GM19324 (cell line): ENCODE measurements around the gene GATA2.

Experiments
- ATAC-seq: cut with Tn5 transposase; IDR thresholded peaks from one replicate; pipeline ENCODE4 v1.9.1; 2021; ENCODE audit warnings: mild to moderate bottlenecking, moderate library complexity; ENCODE audit not compliant: unreplicated experiment, low FRiP score

Gene GATA2

DNA sequence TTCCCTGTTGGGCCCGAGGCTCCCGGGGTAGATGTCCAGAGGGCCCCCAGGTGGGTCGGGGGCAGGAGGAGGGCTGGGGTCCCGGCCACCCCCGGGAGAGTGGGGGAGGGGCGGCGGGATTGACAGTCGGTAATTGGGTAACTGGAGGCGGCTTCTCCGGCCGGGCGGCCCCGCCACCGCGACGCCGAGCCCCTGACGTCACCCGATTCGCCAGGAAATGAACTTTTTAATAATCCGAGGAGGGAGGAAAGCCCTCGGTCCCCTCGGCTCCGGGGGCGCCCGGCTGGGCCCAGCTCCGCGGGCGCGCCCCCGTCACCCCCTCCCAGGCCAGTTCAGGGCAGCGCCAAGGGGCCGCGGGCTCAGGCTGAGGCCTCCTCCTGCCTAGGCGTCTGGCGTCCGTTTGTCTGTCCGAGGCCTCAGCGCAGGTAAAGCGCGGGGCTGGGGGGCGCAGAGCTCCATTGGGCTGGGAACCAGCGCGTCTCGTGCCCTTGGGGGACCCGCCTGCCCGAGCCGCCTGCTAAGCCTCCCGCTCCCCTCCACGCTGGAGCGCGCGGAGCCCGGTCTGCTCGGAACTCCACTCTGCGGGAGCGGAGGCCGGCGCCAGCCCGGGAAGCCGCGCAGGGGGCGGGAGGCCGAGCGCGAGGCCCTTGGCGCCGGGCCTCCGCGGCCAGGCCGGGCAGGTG lies 3.9 kb downstream of the GATA2 start:
- ATAC-seq, result no peak

DNA sequence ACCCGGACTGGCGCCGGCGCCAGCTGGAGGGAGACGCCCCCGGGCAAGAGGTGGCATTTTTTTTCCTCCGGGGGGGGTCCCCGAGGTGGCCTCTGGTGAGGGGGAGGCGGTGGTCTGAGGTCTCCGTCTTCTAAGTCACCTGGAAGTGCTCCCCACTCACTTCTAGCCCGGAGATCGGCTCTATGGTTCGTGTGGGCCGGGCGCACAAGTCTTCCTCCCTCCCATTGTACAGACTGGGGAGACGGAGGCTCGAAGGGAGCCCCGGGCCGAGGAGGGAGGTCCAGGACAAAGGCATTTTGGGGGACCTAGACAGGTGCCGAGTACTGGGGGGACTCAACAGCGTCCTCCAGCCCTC lies 4.4 kb downstream of the GATA2 start:
- ATAC-seq, result no peak

DNA sequence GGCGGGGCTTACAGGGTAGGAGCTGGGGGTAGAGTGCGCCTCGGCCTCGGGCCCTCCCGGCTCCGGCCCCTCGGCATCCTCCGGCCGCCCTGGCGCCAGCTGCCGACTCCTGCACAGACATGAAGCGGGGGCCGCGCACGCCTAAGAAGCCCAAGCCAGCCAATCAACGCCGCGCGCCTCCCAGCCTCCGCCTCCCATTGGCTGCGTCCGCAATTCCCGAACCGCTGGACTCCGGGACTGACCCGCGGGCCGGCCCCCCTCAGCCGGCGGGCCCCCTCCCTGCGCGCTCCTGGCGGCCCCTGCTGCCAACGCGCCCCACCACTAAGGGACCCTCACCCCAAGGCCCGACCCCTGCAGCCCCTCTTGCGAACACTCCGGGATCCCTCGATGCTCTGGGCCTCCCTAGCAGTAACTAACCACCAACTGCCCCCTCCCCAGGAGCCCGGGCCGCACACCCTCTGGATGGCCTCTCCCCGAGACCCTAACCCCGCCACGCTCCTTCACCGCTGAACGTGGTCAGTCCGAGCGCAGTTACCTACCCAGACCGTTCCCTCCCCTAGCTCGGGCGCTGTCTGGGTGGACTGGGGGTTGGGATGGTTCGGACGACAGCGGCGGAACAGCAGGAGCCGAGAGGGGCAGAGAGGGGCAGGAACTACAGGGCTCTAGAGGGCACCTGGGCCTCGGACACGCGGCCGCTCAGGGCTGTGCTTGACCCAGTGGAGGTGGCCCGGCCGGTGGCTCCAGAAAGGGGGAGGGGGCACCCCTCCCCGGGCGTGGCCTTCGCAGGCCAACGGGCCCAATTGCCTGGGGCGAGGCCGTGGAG lies 5.0 kb downstream of the GATA2 start:
- no peak for ATAC-seq

DNA sequence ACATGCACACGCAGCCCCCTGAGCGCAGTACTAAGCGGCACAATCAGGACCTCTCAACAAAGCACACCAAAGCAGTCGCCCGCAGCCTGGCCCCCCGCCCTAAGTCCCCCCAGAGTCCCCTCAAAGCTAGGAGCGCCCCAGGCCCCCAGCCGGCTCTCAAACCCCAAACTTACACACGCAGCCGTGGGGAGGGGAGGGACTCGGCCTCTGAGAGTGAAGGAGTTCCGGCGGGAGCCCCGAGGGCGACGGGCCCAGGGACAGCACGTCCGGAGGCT lies 5.5 kb downstream of the GATA2 start:
- ATAC-seq, result no peak

DNA sequence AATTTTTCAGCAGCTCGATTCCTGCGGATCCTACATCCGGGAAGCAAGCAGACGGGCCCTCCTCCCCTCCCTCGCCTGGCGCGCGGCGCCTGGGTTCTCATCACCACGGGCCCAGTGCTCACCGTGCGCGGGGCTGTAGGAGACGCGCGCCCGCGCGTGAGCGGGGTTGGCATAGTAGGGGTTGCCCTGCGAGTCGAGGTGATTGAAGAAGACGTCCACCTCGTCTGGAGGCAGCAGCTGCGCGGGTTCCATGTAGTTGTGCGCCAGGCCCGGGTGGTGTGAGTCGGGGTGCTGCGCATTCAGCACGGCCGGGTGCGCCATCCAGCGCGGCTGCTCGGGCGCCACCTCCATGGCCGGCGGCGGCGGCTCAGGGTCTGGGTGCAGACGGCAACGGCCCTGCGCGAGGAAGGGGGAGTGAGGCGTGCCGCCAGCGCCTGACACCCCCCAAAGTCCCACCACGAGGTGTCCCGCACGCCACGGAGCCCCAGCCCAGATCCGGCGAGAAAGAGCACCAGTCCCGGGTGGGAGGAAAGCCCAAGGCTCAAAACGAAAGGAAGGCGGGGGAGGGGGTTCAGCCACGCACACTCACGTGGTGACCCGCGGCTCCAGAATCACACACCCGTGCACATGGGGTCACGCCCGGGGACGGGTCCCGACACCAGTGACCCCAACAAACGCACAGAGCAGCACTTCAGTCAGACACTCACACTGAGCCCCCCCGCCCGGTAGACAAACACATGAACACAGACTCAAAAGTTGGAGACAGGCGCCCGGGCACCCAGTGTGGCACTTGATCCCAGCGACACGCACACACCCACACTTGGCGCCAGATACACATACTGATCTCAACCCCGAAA lies 6.1 kb downstream of the GATA2 start:
- no peak for ATAC-seq

DNA sequence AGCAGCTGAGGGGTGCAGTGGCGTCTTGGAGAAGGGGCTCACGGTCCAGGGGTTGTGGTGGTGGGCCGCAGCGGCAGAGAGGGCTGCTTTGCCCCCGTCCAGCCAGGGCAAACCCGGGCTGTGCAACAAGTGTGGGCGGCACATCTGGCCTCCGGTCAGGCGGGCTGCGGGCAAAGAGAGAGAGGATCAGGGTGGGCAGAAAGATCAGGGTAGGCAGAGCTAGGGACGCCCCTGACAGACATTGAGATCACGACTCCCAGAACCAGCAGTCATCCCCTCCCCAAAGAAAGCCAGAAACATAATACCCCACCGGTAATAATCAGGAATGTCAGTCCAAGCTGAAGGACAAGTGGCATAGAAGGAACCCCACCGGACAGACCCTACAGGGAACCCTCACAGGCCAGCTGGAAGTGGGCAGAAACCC lies 6.8 kb downstream of the GATA2 start:
- ATAC-seq, result no peak

DNA sequence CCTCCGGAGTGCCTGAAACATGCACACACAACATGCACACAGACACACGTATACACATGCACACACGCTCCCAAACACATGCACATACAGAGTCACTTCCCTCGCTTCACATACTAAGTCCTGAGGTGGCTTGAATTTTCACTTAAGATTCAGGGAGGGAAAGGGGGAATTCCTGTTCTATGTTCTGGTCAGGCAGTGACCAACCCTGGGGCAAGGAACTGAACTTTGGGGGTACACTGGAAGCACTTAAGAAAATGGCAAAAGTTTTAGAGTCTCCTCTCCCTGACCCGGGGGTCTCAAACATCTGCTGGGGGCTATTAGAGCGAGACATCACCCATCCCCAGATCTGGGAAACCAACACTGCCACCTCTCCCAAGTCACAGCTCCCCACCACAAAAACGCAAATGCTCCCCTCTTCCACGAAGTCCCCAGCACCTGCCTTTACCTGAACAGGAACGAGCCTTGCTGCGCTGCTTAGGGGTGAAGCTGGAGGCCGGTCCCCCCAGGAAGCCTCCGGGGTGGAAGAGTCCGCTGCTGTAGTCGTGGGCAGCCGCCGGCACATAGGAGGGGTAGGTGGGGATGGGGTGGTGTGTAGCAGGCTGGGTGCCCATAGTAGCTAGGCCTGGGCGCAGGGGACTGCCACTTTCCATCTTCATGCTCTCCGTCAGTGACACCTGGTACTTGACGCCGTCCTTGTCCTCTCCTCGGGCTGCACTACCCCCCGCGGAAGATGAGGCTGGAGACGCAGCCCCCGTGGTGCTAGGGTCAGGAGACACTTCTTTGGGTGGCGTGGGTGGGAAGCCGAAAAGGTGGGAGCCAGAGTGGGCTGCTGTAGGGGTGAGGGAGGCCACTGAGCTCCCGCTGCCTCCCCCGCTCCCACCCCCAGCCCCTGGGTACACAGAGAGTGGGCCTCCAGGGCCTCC lies 7.5 kb downstream of the GATA2 start:
- ATAC-seq, result no peak

DNA sequence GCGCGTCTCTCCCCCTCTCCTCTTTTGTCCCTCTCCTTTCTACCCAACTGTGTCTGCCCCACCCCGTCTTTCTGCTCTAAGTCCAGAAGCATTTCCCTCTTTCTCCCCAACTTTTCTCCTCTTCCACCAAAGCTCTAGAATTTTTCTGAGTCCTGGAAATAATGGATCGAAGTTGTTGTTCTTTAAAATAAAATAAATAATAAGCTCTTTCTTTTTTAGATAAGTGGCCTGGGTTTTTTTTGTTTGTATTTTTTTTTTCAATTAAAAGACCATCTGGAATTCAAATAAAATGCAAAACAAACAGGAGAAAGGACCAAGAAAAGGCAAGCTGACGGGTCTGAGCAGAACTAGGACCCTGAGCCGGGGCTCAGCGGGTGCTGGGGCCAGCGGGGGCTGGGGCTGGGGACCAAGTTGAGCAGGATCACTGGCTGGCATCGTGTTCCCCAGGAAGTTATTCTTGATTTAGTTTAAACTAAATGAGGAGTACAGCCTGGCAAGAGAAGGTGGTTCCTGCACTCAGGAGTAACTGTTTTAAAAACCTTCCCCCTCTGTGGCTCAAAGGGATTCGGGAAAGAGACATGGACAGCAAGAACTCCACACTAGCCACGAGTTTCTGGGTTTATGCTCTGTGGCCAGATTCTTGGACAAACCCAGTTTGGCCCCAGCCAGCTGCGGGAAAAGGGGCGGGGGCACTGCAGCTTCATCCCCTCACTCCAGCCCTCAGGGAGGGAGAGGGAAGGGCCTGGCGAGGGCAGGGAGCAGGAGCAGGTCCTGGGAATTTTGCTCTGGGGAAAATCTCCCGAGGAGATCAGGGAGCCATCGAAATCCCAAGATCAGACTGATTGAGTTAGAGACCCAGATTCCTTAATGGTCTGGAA lies 8.4 kb downstream of the GATA2 start:
- ATAC-seq, result no peak

DNA sequence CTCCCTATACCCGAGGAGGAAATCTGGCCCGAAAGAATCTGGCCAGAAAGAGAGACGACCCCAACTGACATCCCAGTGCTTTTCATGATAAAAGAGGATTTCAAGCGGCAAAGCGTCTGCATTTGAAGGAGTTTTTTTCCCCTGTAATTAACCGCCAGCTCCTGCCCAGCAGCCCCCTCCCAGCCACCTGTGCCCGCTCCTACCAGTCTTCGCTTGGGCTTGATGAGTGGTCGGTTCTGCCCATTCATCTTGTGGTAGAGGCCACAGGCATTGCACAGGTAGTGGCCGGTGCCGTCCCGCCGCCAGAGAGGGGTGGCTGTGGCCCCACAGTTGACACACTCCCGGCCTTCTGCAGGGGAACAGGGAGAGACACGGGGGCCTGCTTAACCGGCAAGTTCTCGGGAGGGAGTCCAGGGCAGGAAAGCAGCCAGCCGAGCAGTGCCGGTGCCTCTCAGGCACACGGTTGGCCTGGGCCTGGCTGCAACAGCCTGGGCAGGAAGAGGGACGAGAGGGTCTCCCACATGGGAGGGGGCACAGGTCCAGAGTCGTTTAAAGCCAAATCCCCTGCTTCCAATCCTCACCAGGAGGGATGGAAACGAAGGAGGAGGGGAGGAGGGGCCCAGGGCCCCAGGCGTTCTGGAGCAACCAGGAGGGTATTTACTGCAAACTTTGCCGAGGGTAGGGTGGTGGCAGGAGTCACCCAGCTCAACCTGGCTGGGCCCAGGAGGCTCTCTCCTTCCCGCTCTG lies 9.2 kb downstream of the GATA2 start:
- no peak for ATAC-seq

DNA sequence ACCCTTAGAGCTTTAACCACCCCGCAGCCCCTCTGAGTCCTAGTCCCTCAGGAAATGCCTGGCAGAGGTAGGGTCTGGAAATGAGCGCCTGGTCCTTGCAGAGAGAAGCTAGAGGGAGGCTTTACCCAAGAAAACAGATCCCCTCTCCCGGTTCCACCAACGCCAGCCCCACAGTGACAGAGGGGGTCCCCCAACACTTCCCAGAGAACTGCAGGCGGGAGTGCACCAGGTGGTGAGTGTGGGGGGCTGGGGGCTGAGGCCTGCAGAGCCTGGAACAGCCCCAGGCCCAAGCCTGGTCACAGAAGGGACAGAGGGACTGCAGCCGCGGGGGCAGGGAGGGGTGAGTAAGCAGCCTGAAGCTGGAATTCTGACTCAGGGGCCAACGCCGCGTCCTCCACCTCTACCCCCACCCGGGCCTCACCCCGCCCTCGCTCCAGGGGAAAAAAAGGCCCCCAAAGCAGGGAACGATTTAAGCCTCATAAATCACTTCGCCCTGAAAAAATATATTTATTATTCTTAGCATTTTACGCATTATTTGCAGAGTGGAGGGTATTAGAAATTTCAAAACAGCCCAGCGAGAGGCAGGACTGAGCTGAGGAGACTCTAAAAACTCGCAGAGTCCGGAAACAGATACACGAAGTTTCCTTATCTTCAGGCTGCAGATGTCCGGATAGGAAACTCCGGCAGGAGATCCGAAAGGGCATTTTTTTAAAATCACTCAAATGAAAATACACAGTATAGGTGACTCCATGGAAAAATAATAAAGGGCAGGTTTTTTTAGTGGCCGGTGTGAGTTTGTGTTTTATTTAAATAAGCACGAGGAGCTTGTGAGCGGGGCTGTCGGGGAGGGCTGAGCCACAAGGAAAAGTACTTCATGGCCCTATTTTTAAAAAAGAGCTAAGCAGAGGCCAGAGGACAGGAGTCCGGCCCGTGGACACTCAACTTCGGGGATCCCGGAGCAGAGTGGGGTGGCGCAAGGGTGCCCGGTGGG lies 10.0 kb downstream of the GATA2 start:
- no peak for ATAC-seq

DNA sequence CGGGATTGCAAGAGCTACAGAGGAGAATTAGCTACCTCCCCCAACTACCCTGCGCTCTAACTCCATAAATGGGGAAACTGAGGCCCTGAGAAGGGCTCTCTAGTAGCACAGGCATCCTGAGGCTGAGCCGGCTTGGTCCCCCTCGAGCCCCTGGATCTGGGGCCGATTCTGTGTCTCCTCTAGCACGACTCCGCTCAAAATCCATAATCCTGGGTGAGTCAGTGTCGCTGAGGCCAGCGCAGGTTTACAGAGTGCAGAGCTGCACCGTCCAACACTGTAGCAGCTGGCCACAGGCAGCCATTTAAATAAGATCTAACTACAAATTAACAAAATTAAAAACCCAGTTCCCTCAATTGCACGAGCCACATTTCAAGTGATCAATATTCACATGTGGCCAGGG lies 10.8 kb downstream of the GATA2 start:
- no peak for ATAC-seq

DNA sequence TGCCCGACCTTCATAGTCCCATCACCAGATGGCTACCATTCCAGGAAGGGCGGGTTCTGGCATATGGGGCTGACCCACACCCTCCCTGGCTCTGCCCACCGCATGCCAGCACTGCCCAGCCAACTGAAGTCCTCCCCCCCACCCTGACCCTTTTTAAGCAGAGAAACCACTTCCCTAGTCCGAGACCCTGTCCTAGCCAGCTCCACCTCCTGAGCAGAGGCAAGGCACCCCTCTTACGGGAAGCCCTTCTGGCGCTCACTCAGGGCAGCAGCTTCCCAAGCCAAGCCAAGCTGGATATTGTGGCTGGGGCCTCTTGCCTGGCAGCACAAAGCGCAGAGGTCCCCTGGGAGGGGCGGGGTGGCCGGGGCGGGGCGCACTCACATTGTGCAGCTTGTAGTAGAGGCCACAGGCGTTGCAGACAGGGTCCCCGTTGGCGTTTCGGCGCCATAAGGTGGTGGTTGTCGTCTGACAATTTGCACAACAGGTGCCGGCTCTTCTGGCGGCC lies 11.5 kb downstream of the GATA2 start:
- ATAC-seq, result no peak

DNA sequence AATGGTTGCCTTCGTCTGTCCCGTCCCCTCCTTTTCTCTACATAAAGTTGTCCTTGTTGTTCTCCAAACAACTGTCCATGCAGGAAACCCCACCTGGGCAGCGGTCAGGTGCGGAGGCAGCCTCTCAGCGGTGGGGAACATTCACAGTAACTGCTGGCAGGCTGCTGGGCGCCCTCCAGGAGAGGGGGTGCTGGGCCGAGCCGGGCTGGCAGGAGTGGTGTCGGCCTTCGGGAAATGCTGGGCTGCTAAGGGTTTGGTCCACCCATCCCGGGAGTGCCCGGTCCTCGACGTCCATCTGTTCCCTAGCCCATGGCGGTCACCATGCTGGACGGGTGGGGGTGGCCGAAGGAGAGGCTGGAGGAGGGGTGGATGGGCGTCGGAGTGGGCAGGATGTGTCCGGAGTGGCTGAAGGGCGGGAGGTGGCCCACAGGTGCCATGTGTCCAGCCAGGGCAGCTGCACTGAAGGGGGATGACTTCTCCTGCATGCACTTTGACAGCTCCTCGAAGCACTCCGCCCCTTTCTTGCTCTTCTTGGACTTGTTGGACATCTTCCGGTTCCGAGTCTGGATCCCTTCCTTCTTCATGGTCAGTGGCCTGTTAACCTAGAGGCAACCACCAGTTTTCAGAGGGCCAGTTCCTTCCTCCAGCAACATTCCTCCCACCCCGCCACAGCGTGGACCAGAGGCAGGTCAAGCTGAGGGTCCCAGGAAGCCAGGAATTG lies 12.1 kb downstream of the GATA2 start:
- no peak for ATAC-seq

DNA sequence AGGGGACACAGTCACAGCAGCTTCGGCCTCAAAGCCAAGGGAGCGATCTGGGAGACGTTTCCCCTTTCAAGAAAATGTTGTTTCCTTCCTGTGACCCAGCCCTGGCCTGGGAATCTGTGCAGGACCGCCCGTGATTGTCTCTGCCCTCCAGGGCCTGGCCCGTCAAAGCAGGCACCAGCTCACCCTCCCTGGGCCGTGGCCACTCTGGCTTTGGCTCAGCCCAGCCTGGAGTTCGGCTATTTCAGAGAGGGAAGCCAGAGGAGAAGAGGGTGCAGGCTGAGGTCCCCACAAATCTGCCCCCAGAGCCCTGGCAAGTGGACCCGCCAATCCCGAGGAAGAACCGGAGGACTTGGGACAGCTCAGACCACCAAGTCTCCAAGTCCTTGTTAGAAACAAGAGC lies 12.7 kb downstream of the GATA2 start:
- ATAC-seq, result no peak

DNA sequence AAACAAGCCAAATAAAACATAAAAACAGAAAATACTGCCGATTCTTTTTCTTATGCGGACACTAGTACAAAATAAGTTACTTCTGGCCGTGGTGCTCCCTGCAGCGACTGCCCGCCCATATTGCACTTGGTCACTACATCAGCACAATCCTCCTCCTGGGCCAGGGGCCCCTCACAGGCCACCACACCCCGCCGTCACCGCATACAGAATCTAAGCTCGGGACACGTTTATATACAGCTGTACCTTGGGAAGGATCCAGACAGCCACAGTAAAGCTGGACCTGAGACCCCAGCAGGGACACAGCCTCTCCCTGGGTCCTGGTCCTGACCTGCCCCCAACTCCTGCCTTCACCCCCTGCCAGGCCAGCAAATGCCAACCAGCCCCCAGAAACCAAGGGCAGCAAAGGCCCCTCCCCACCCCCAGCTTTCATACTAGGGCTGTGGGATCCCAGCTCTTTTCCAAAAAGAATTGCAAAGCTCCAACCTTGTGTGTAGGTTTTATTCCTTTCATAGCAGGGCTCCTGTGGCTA lies 13.4 kb downstream of the GATA2 start:
- no peak for ATAC-seq
